ENCODE data around the gene STON1. TPM values are rescaled to one million over a fixed set of nuclear protein-coding genes. Genes with fewer than 3 reads are reported as not detected.

Gene STON1
- total and polyA plus RNA-seq, 4 donors, result 0.90 to 3.8 (median 1.2) TPM

DNA sequence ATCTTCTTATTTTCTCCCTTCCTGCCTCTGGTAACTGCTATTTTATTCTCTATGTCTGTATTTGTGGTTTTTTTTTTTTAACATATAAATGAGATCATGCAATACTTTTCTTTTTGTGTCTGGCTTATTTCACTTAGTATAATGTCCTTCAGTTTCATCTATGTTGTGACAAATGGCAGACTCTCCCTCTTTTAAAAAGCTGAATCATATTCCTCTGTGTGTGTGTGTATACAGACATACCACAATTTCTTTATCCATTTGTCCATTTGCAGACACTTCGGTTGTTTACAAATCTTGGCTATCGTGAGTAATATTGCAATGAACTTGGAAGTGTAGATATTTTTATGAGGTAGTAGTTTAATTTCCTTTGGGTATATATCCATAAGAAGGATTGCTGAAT is 94.7 kb downstream of the STON1 start (continued):
- no peak for TF ChIP-seq REST (IDR thresholded peaks at IDR 0.05)

DNA sequence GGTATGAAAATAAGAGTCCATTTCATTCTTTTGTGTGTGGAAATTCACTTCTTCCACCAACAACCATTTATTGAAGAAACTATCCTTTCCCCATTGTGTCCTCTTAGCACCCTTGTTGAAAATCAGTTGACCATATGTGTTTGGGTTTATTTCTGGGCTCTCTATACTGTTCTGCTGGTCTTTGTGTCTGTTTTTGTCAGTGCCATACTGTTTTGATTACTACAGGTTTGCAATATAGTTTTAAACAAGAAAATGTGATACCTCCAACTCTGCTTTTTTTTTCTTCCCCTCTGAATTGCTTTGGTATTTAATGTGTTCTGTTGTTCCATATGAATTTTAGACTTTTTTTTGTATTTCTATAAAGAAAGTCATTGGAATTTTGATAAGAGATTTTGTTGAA is 96.1 kb downstream of the STON1 start:
- Histone ChIP-seq H3K4me1 (ENCODE audit: control insufficient read depth in 4 of 4, insufficient read depth in 4 of 4, low read length in 3 of 4) (no peaks in the 10 kb centered on the region), H3K36me3 (ENCODE audit: control insufficient read depth in 4 of 4, insufficient read depth in 3 of 4, low read depth in 1 of 4, low read length in 3 of 4) (no peaks in the 10 kb centered on the region), H3K9ac (ENCODE audit: low read depth in 1 of 2, low read length in 2 of 2) (no peak overlapping the region), H3K9me3 (ENCODE audit: control insufficient read depth in 4 of 4, low read length in 3 of 4) (peaks cover 0 to 7% (median 0%) of the 10 kb centered on the region in 4 donors), H3K27me3 (ENCODE audit: control insufficient read depth in 4 of 4, insufficient read depth in 4 of 4, low read length in 3 of 4) (no peaks in the 10 kb centered on the region), H3K27ac (ENCODE audit: low read depth in 1 of 2, low read length in 2 of 2) (no peak overlapping the region), H3K4me3 (ENCODE audit: low read depth in 1 of 3, low read length in 3 of 3) (no peak overlapping the region)
- TF ChIP-seq TAF1 (conservative IDR thresholded peaks at IDR 0.05) (no peak), CTCF (IDR thresholded peaks at IDR 0.05; ENCODE audit: low read depth, low read length, missing input control) (no peak), RXRA (IDR thresholded peaks at IDR 0.05) (no peak), GABPA (IDR thresholded peaks at IDR 0.05 in 1 of 2, conservative IDR thresholded peaks at IDR 0.05 in 1 of 2) (no peak), SP1 (IDR thresholded peaks at IDR 0.05) (no peak), RAD21 (IDR thresholded peaks at IDR 0.05) (no peak), EGR1 (IDR thresholded peaks at IDR 0.05; ENCODE audit: low read depth in 2 of 2) (no peak), REST (IDR thresholded peaks at IDR 0.05) (no peak), FOXA2 (IDR thresholded peaks at IDR 0.05) (no peak), HNF4G (IDR thresholded peaks at IDR 0.05) (no peak), YY1 (IDR thresholded peaks at IDR 0.05) (no peak), NR2F2 (IDR thresholded peaks at IDR 0.05) (no peak)
- TF ChIP-seq, protein P1, sequence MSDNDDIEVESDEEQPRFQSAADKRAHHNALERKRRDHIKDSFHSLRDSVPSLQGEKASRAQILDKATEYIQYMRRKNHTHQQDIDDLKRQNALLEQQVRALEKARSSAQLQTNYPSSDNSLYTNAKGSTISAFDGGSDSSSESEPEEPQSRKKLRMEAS (IDR thresholded peaks at IDR 0.05), result no peak
- TF ChIP-seq, protein P2, sequence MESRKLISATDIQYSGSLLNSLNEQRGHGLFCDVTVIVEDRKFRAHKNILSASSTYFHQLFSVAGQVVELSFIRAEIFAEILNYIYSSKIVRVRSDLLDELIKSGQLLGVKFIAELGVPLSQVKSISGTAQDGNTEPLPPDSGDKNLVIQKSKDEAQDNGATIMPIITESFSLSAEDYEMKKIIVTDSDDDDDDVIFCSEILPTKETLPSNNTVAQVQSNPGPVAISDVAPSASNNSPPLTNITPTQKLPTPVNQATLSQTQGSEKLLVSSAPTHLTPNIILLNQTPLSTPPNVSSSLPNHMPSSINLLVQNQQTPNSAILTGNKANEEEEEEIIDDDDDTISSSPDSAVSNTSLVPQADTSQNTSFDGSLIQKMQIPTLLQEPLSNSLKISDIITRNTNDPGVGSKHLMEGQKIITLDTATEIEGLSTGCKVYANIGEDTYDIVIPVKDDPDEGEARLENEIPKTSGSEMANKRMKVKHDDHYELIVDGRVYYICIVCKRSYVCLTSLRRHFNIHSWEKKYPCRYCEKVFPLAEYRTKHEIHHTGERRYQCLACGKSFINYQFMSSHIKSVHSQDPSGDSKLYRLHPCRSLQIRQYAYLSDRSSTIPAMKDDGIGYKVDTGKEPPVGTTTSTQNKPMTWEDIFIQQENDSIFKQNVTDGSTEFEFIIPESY (IDR thresholded peaks at IDR 0.05), result no peak
- TF ChIP-seq, protein P3, sequence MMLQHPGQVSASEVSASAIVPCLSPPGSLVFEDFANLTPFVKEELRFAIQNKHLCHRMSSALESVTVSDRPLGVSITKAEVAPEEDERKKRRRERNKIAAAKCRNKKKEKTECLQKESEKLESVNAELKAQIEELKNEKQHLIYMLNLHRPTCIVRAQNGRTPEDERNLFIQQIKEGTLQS (IDR thresholded peaks at IDR 0.05), result no peak
- no peak for DNase-seq (ENCODE audit: low spot score)
